Panc1 (cell line): ENCODE data around the gene MATN1.

Experiments
- CTCF ChIP-seq: fragments of 450-650 bp; IDR thresholded peaks from 2 replicates; pipeline ENCODE4 v1.5.1; 2017; ENCODE audit warnings: mild to moderate bottlenecking
- POLR2AphosphoS5 ChIP-seq: IDR thresholded peaks from 2 replicates; pipeline ENCODE4 v1.6.1; 2012; ENCODE audit warnings: mild to moderate bottlenecking, low read depth, low read length, moderate library complexity
- REST ChIP-seq, 2 experiments: IDR thresholded peaks; 2 replicates each; pipeline ENCODE4 v1.6.1; 2011 to 2012; ENCODE audit warnings: low read depth in 2 of 2, control low read depth in 1 of 2, low read length in 1 of 2, mild to moderate bottlenecking in 1 of 2, moderate library complexity in 1 of 2; ENCODE audit not compliant: insufficient read depth in 1 of 2
- SIN3A ChIP-seq: IDR thresholded peaks from 2 replicates; pipeline ENCODE4 v1.6.1; 2012; ENCODE audit warnings: low read depth, mild to moderate bottlenecking, low read length, moderate library complexity, borderline replicate concordance; ENCODE audit not compliant: insufficient read depth
- TCF7L2 ChIP-seq: IDR thresholded peaks from 2 replicates; pipeline ENCODE4 v1.6.1; 2011; ENCODE audit warnings: mild to moderate bottlenecking, low read depth, low read length, inconsistent platforms

- TF ChIP-seq SIN3A = no peak
- TF ChIP-seq CTCF = no peak
- TF ChIP-seq POLR2AphosphoS5 = no peak
- TF ChIP-seq REST (IDR thresholded peaks at IDR 0.05; ENCODE audit: insufficient read depth in 1 of 2, low read depth in 2 of 2, low read length in 1 of 2) = no peak
- no peak for TF ChIP-seq TCF7L2
Measured at GRCh38 chr1:30734580-30734979, 11.2 kb upstream of the MATN1 start.
